Neural crest cell (in vitro differentiated cells): ENCODE measurements around the gene ZFP1. TPM values are rescaled to one million over a fixed set of nuclear protein-coding genes. Genes with fewer than 3 reads are reported as not detected.

ENCODE experiments used
- DNase-seq: peaks from one replicate; pipeline ENCODE4 v3.0.0; 2021; ENCODE audit warnings: low read depth, mixed read lengths, low spot score
- H3K27ac Mint-ChIP-seq: one replicate; pipeline ENCODE4 v1.8.0; 2021; ENCODE audit warnings: mild to moderate bottlenecking, mixed read lengths; ENCODE audit not compliant: unreplicated experiment
- H3K27me3 Mint-ChIP-seq: 2 replicates; pipeline ENCODE4 v1.8.0; 2021; ENCODE audit warnings: low read depth, mild to moderate bottlenecking, mixed read lengths
- H3K36me3 Mint-ChIP-seq: 2 replicates; pipeline ENCODE4 v1.8.0; 2021; ENCODE audit warnings: low read depth, mild to moderate bottlenecking, mixed read lengths
- H3K4me1 Mint-ChIP-seq: 2 replicates; pipeline ENCODE4 v1.8.0; 2021; ENCODE audit warnings: mixed read lengths
- H3K4me3 Mint-ChIP-seq: one replicate; pipeline ENCODE4 v1.8.0; 2021; ENCODE audit warnings: mild to moderate bottlenecking, mixed read lengths
- H3K9me3 Mint-ChIP-seq: 2 replicates; pipeline ENCODE4 v1.8.0; 2021; ENCODE audit warnings: mixed read lengths
- CTCF ChIP-seq: fragments of 200-600 bp; sonication (generic); conservative IDR thresholded peaks from 2 replicates; pipeline ENCODE4 v1.5.0; 2021; ENCODE audit warnings: antibody characterized with exemption, mild to moderate bottlenecking
- total RNA-seq: library from RNA; stranded (reverse); gene quantifications from 2 replicates; pipeline ENCODE4 v1.2.1, GENCODE V29; 2021

The ZFP1 gene
- total RNA-seq, 1 donor from 2014 or later = 22.9 TPM

- peak overlapping the region; percentile 40 for H3K27ac Mint-ChIP-seq
- peaks cover 22% of the 10 kb centered on the region for H3K4me1 Mint-ChIP-seq
- no peak for TF ChIP-seq CTCF
- H3K36me3 Mint-ChIP-seq = peaks cover 6% of the 10 kb centered on the region
- H3K4me3 Mint-ChIP-seq = no peak overlapping the region
- no peaks in the 10 kb centered on the region for H3K9me3 Mint-ChIP-seq
- no peak for DNase-seq
- H3K27me3 Mint-ChIP-seq = no peaks in the 10 kb centered on the region
Measured at GRCh38 chr16:75102595-75102994, 45.7 kb upstream of the ZFP1 start.

GRCh38 chr16:75103994-75104393 is 44.3 kb upstream of the ZFP1 start:
- no peak for TF ChIP-seq CTCF
- DNase-seq = no peak
- Mint-ChIP-seq H3K9me3 (no peaks in the 10 kb centered on the region), H3K27ac (no peak overlapping the region), H3K4me1 (peaks cover 17% of the 10 kb centered on the region), H3K27me3 (no peaks in the 10 kb centered on the region), H3K36me3 (peaks cover 6% of the 10 kb centered on the region), H3K4me3 (no peak overlapping the region)

- no peak overlapping the region for H3K27ac Mint-ChIP-seq
- H3K4me3 Mint-ChIP-seq = no peak overlapping the region
- H3K9me3 Mint-ChIP-seq = no peaks in the 10 kb centered on the region
- peaks cover 15% of the 10 kb centered on the region for H3K4me1 Mint-ChIP-seq
- no peak for TF ChIP-seq CTCF
- peaks cover 6% of the 10 kb centered on the region for H3K36me3 Mint-ChIP-seq
- no peaks in the 10 kb centered on the region for H3K27me3 Mint-ChIP-seq
- no peak for DNase-seq
Measured at GRCh38 chr16:75104836-75105235, 43.5 kb upstream of the ZFP1 start.

- H3K36me3 Mint-ChIP-seq = peaks cover 6% of the 10 kb centered on the region
- TF ChIP-seq CTCF = no peak
- no peak overlapping the region for H3K4me3 Mint-ChIP-seq
- peak overlapping the region; percentile 81 for H3K27ac Mint-ChIP-seq
- no peaks in the 10 kb centered on the region for H3K9me3 Mint-ChIP-seq
- H3K27me3 Mint-ChIP-seq = no peaks in the 10 kb centered on the region
- no peak for DNase-seq
- H3K4me1 Mint-ChIP-seq = peaks cover 13% of the 10 kb centered on the region
Measured at GRCh38 chr16:75105306-75106061, 42.8 kb upstream of the ZFP1 start.

GRCh38 chr16:75106351-75107274 is 41.7 kb upstream of the ZFP1 start:
- Mint-ChIP-seq H3K4me3 (no peak overlapping the region), H3K9me3 (no peaks in the 10 kb centered on the region), H3K4me1 (peaks cover 25% of the 10 kb centered on the region), H3K36me3 (peaks cover 6% of the 10 kb centered on the region), H3K27ac (peak overlapping the region; percentile 83), H3K27me3 (no peaks in the 10 kb centered on the region)
- DNase-seq = no peak
- TF ChIP-seq CTCF = no peak
